HEK293T (cell line): ENCODE data around the gene PREB.

Experiments used
- CTCF ChIA-PET: fragments of 350-600 bp; formaldehyde crosslinking; extraction: SDS; loops from one replicate; lab custom pipeline; 2021; ENCODE audit warnings: antibody characterized with exemption, inconsistent platforms; lab: Yijun Ruan, JAX
- POLR2A ChIA-PET: fragments of 350-600 bp; formaldehyde crosslinking; extraction: SDS; loops from one replicate; lab custom pipeline; 2020; ENCODE audit warnings: antibody characterized with exemption, inconsistent platforms; lab: Yijun Ruan, JAX
- DNase-seq: peaks from one replicate; pipeline ENCODE4 v3.0.0; 2012; ENCODE audit warnings: mixed read lengths; ENCODE audit errors: extremely low spot score
- BHLHE40 ChIP-seq: fragments of 450-650 bp; IDR thresholded peaks from 2 replicates; pipeline ENCODE4 v1.6.1; 2016; ENCODE audit warnings: mild to moderate bottlenecking, moderate library complexity, borderline replicate concordance
- CTBP1 ChIP-seq: fragments of 450-650 bp; IDR thresholded peaks from 2 replicates; pipeline ENCODE4 v1.6.1; 2016; ENCODE audit warnings: borderline replicate concordance
- ELF4 ChIP-seq: fragments of 450-650 bp; IDR thresholded peaks from 2 replicates; pipeline ENCODE4 v1.6.1; 2017; ENCODE audit warnings: antibody characterized with exemption
- FOXA1 ChIP-seq: fragments of 450-650 bp; IDR thresholded peaks from 2 replicates; pipeline ENCODE4 v1.6.1; 2016; ENCODE audit warnings: mild to moderate bottlenecking
- FOXK2 ChIP-seq: fragments of 450-650 bp; IDR thresholded peaks from 2 replicates; pipeline ENCODE4 v1.6.1; 2016; ENCODE audit warnings: mild to moderate bottlenecking
- FOXM1 ChIP-seq: fragments of 450-650 bp; IDR thresholded peaks from 2 replicates; pipeline ENCODE4 v1.6.1; 2017; ENCODE audit warnings: mild to moderate bottlenecking, borderline replicate concordance
- HDGF ChIP-seq: fragments of 450-650 bp; IDR thresholded peaks from 2 replicates; pipeline ENCODE4 v1.6.1; 2017; ENCODE audit warnings: antibody characterized with exemption, borderline replicate concordance
- L3MBTL2 ChIP-seq: fragments of 450-650 bp; conservative IDR thresholded peaks from 2 replicates; pipeline ENCODE4 v1.6.1; 2016; ENCODE audit warnings: mild to moderate bottlenecking
- LEF1 ChIP-seq: fragments of 450-650 bp; IDR thresholded peaks from 2 replicates; pipeline ENCODE4 v1.6.1; 2017; ENCODE audit warnings: mild to moderate bottlenecking, borderline replicate concordance
- NFRKB ChIP-seq: fragments of 450-650 bp; IDR thresholded peaks from 2 replicates; pipeline ENCODE4 v1.6.1; 2016; ENCODE audit warnings: mild to moderate bottlenecking, moderate library complexity
- PKNOX1 ChIP-seq: fragments of 450-650 bp; IDR thresholded peaks from 2 replicates; pipeline ENCODE4 v1.6.1; 2016
- SP1 ChIP-seq: fragments of 450-650 bp; IDR thresholded peaks from 2 replicates; pipeline ENCODE4 v1.6.1; 2017
- SUZ12 ChIP-seq: fragments of 450-650 bp; IDR thresholded peaks from 2 replicates; pipeline ENCODE4 v1.6.1; 2016; ENCODE audit warnings: mild to moderate bottlenecking
- TARDBP ChIP-seq: fragments of 450-650 bp; IDR thresholded peaks from 2 replicates; pipeline ENCODE4 v1.6.1; 2016
- ZNF384 ChIP-seq: fragments of 450-650 bp; IDR thresholded peaks from 2 replicates; pipeline ENCODE4 v1.6.1; 2016

Gene PREB

GRCh38 chr2:27130396-27130795 lies 4.0 kb downstream of the PREB start:
- CTCF ChIA-PET: no interaction called here
- TF ChIP-seq ELF4 (no peak), CTBP1 (no peak), LEF1 (no peak), FOXK2 (no peak), L3MBTL2 (no peak), BHLHE40 (no peak), TARDBP (no peak), FOXA1 (no peak), FOXM1 (no peak), PKNOX1 (no peak), SP1 (no peak)
- DNase-seq: no peak
- POLR2A ChIA-PET: no interaction called here

- TF ChIP-seq BHLHE40: no peak
- TF ChIP-seq SP1: no peak
- TF ChIP-seq ELF4: no peak
- TF ChIP-seq PKNOX1: no peak
- TF ChIP-seq TARDBP: no peak
- TF ChIP-seq LEF1: no peak
- CTCF ChIA-PET: no interaction called here
- no peak for DNase-seq
- POLR2A ChIA-PET: interaction anchor here (0.5 kb wide), 1 partner anchor 96 kb away, joined by 3 read pairs; no protein-coding TSS in a partner anchor
These were observed 5.5 kb downstream of the PREB start for GRCh38 chr2:27128668-27129571.

- DNase-seq: no peak
- ChIA-PET POLR2A (interaction anchor here (0.5 kb wide), 1 partner anchor 97 kb away, joined by 3 read pairs; no protein-coding TSS in a partner anchor), CTCF (interaction anchor here (0.7 kb wide), 1 partner anchor 41 kb away, joined by 3 read pairs; the partner anchor contains the start of gene KHK)
These were observed 6.4 kb downstream of the PREB start for GRCh38 chr2:27127883-27128667.

GRCh38 chr2:27126252-27126710 lies 8.2 kb downstream of the PREB start:
- no peak for DNase-seq
- POLR2A ChIA-PET: interaction anchor here (3.8 kb wide), 1 partner anchor 7 kb away, joined by 42 read pairs; the partner anchor contains the start of gene PREB
- TF ChIP-seq L3MBTL2: peak; percentile 46; the same call in 1 of the 2 replicates
- no peak for TF ChIP-seq ZNF384
- TF ChIP-seq PKNOX1: peak; percentile 63
- no peak for TF ChIP-seq ELF4
- TF ChIP-seq FOXM1: no peak
- CTCF ChIA-PET: no interaction called here

More at GRCh38 chr2:27127883-27128667, 6.4 kb downstream of the PREB start:
- TF ChIP-seq BHLHE40 (no peak), ELF4 (no peak), HDGF (no peak), NFRKB (no peak), ZNF384 (no peak), FOXA1 (no peak)

GRCh38 chr2:27125104-27125503 lies 9.3 kb downstream of the PREB start:
- CTCF ChIA-PET: no interaction called here
- POLR2A ChIA-PET: interaction anchor here (0.7 to 3.8 kb wide), 3 partner anchors 8 to 159 kb away, joined by 3 to 42 read pairs (median 3); partner anchors contain the start of gene PREB

DNA sequence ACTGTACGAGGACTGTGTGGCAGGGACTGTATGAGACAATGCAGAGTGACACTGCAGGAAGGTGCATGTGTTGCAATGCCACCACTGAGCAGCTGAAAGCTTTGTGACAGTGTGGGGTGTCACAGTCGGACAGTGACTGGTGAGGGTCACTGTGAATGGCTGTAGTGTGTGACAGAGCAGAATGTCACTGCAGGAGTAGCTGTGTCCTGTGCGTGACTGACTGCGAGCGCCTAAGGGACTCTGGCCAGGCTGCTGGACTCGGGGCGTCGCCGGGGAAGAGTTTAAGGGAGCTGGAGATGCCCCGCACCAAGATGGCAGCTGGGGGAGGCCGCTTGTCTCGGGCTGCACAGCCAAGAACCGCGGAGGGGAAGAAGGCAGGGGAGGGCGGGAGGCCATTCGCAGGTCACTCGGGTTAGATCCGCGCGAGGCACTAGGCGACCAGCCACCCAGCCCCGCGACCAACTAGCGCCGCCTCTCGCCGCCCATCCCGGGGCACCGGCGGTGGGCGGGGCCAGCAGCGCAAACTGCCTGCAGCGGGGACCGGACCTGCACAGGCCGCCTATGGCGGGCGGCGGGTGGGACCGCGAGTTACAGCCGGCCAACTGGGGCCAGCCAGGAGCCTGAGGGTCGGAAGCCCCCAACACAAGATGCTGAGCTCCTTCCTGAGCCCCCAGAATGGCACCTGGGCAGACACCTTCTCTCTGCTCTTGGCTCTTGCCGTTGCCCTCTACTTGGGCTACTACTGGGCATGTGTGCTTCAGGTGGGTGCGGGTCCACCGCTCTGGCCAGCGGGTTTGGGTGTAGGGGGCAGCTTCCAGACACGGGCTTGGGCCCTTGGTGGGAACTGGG lies 10.9 kb downstream of the PREB start, which contains the start of gene ABHD1:
Gene ABHD1, plus strand, starts transcription at position 514 of the 849 bp plus-strand sequence. Its CDS starts 134 bp downstream, at position 648.
- TF ChIP-seq SUZ12 (no peak), LEF1 (0 out of 2 replicates have a peak, but pooled peaks have one; percentile 36)
- CTCF ChIA-PET: interaction anchor here (1.2 to 1.8 kb wide), 2 partner anchors 35 to 36 kb away, joined by 3 to 5 read pairs; no protein-coding TSS in a partner anchor
- POLR2A ChIA-PET: interaction anchor here (0.7 to 3.8 kb wide), 11 partner anchors 9 to 88 kb away, joined by 3 to 42 read pairs (median 4); partner anchors contain the start of genes AGBL5, KHK and PREB
- peak; percentile 62 for DNase-seq

More at GRCh38 chr2:27125104-27125503, 9.3 kb downstream of the PREB start:
- DNase-seq: no peak
- TF ChIP-seq ZNF384 (peak; percentile 74), ELF4 (no peak)
